ENCODE results near the gene ADAMTS7.
"Not testable (repeated sequence)": the region's sequence is repeated elsewhere in the genome, so short reads cannot be mapped to it uniquely, and the experiment has no call there.

The ADAMTS7 gene

GRCh38 chr15:78766041-78766440 lies 45.2 kb downstream of the ADAMTS7 start:
- DNase-seq, result no peak
- Histone ChIP-seq H3K14ac (ENCODE audit: low read length) (no peak overlapping the region), H3K18ac (ENCODE audit: low read length) (no peak overlapping the region), H3K4ac (ENCODE audit: low read depth, low read length) (no peak overlapping the region), H3K79me1 (ENCODE audit: low read length) (no peaks in the 10 kb centered on the region), H3K27ac (ENCODE audit: low read depth, low read length) (no peak overlapping the region), H3K4me3 (ENCODE audit: low read depth, low read length) (no peak overlapping the region), H4K91ac (ENCODE audit: low read depth, low read length) (no peak overlapping the region), H4K12ac (ENCODE audit: low read depth, low read length) (no peak overlapping the region), H2BK12ac (ENCODE audit: low read length) (no peak overlapping the region), H2AFZ (ENCODE audit: insufficient read depth, low read length, poor library complexity) (no peak overlapping the region), H4K8ac (ENCODE audit: low read depth, low read length) (no peak overlapping the region), H3K79me2 (ENCODE audit: control insufficient read depth, insufficient read depth, low read length, poor library complexity) (no peaks in the 10 kb centered on the region), H3K9ac (ENCODE audit: low read length) (no peak overlapping the region), H2AK5ac (ENCODE audit: low read length) (no peak overlapping the region), H3K27me3 (ENCODE audit: insufficient read depth, low read length) (no peaks in the 10 kb centered on the region), H3K9me3 (ENCODE audit: insufficient read depth, low read depth, low read length) (no peaks in the 10 kb centered on the region), H3K4me2 (ENCODE audit: low read length) (no peak overlapping the region), H3K4me1 (ENCODE audit: control insufficient read depth in 1 of 2, insufficient read depth in 2 of 2, low read length in 2 of 2) (no peaks in the 10 kb centered on the region), H2BK5ac (ENCODE audit: low read depth, low read length, poor library complexity) (no peak overlapping the region), H3K36me3 (ENCODE audit: control insufficient read depth in 1 of 2, insufficient read depth in 2 of 2, low read length in 2 of 2) (no peaks in the 10 kb centered on the region), H3K23ac (ENCODE audit: low read length) (no peak overlapping the region), H2BK120ac (ENCODE audit: insufficient read depth, low read length, poor library complexity) (no peak overlapping the region)
- no CpG with 5 or more reads among the region's 6 CpGs for WGBS (ENCODE audit: extremely low coverage, insufficient coverage, insufficient read length)

GRCh38 chr15:78765154-78765860 lies 46.0 kb downstream of the ADAMTS7 start:
- DNase-seq, result not testable (repeated sequence)

GRCh38 chr15:78764340-78765153 lies 46.7 kb downstream of the ADAMTS7 start:
- not testable (repeated sequence) for H3K36me3 ChIP-seq (ENCODE audit: control insufficient read depth in 1 of 2, insufficient read depth in 2 of 2, low read length in 2 of 2); H3K4me3 ChIP-seq (ENCODE audit: low read depth, low read length); H3K4ac ChIP-seq (ENCODE audit: low read depth, low read length); H3K79me2 ChIP-seq (ENCODE audit: control insufficient read depth, insufficient read depth, low read length, poor library complexity); H3K79me1 ChIP-seq (ENCODE audit: low read length); H4K12ac ChIP-seq (ENCODE audit: low read depth, low read length); H3K27ac ChIP-seq (ENCODE audit: low read depth, low read length); H3K14ac ChIP-seq (ENCODE audit: low read length); H3K9ac ChIP-seq (ENCODE audit: low read length); H2BK12ac ChIP-seq (ENCODE audit: low read length); H3K4me1 ChIP-seq (ENCODE audit: control insufficient read depth in 1 of 2, insufficient read depth in 2 of 2, low read length in 2 of 2); H3K18ac ChIP-seq (ENCODE audit: low read length); H3K4me2 ChIP-seq (ENCODE audit: low read length); DNase-seq; H2AFZ ChIP-seq (ENCODE audit: insufficient read depth, low read length, poor library complexity); H3K27me3 ChIP-seq (ENCODE audit: insufficient read depth, low read length); H4K91ac ChIP-seq (ENCODE audit: low read depth, low read length); H2AK5ac ChIP-seq (ENCODE audit: low read length); H2BK5ac ChIP-seq (ENCODE audit: low read depth, low read length, poor library complexity); H4K8ac ChIP-seq (ENCODE audit: low read depth, low read length); H2BK120ac ChIP-seq (ENCODE audit: insufficient read depth, low read length, poor library complexity); H3K23ac ChIP-seq (ENCODE audit: low read length); H3K9me3 ChIP-seq (ENCODE audit: insufficient read depth, low read depth, low read length)
- no CpG with 5 or more reads among the region's 28 CpGs for WGBS (ENCODE audit: extremely low coverage, insufficient coverage, insufficient read length)

More at GRCh38 chr15:78765154-78765860, 46.0 kb downstream of the ADAMTS7 start:
- not testable (repeated sequence) for H2BK5ac ChIP-seq (ENCODE audit: low read depth, low read length, poor library complexity); H3K23ac ChIP-seq (ENCODE audit: low read length); H4K8ac ChIP-seq (ENCODE audit: low read depth, low read length); H3K27ac ChIP-seq (ENCODE audit: low read depth, low read length); H3K79me1 ChIP-seq (ENCODE audit: low read length); H3K14ac ChIP-seq (ENCODE audit: low read length); H3K27me3 ChIP-seq (ENCODE audit: insufficient read depth, low read length); H3K18ac ChIP-seq (ENCODE audit: low read length); H3K36me3 ChIP-seq (ENCODE audit: control insufficient read depth in 1 of 2, insufficient read depth in 2 of 2, low read length in 2 of 2); H3K4me3 ChIP-seq (ENCODE audit: low read depth, low read length); H2BK12ac ChIP-seq (ENCODE audit: low read length); H4K12ac ChIP-seq (ENCODE audit: low read depth, low read length); H4K91ac ChIP-seq (ENCODE audit: low read depth, low read length); H3K4me2 ChIP-seq (ENCODE audit: low read length); H3K4me1 ChIP-seq (ENCODE audit: control insufficient read depth in 1 of 2, insufficient read depth in 2 of 2, low read length in 2 of 2); H3K9me3 ChIP-seq (ENCODE audit: insufficient read depth, low read depth, low read length); H2BK120ac ChIP-seq (ENCODE audit: insufficient read depth, low read length, poor library complexity); H3K9ac ChIP-seq (ENCODE audit: low read length); H3K4ac ChIP-seq (ENCODE audit: low read depth, low read length); H2AFZ ChIP-seq (ENCODE audit: insufficient read depth, low read length, poor library complexity); H3K79me2 ChIP-seq (ENCODE audit: control insufficient read depth, insufficient read depth, low read length, poor library complexity); H2AK5ac ChIP-seq (ENCODE audit: low read length)
- no CpG with 5 or more reads among the region's 18 CpGs for WGBS (ENCODE audit: extremely low coverage, insufficient coverage, insufficient read length)

GRCh38 chr15:78763796-78764241 lies 47.4 kb downstream of the ADAMTS7 start:
- no peaks in the 10 kb centered on the region for H3K4me1 ChIP-seq (ENCODE audit: control insufficient read depth in 1 of 2, insufficient read depth in 2 of 2, low read length in 2 of 2)
- H4K8ac ChIP-seq (ENCODE audit: low read depth, low read length), result no peak overlapping the region
- H3K27ac ChIP-seq (ENCODE audit: low read depth, low read length), result no peak overlapping the region
- no peaks in the 10 kb centered on the region for H3K9me3 ChIP-seq (ENCODE audit: insufficient read depth, low read depth, low read length)
- no peak overlapping the region for H2AK5ac ChIP-seq (ENCODE audit: low read length)
- H3K36me3 ChIP-seq (ENCODE audit: control insufficient read depth in 1 of 2, insufficient read depth in 2 of 2, low read length in 2 of 2), result no peaks in the 10 kb centered on the region
- H3K4me3 ChIP-seq (ENCODE audit: low read depth, low read length), result no peak overlapping the region
- H3K4me2 ChIP-seq (ENCODE audit: low read length), result no peak overlapping the region
- H3K4ac ChIP-seq (ENCODE audit: low read depth, low read length), result no peak overlapping the region
- no peaks in the 10 kb centered on the region for H3K79me2 ChIP-seq (ENCODE audit: control insufficient read depth, insufficient read depth, low read length, poor library complexity)
- no peak overlapping the region for H4K91ac ChIP-seq (ENCODE audit: low read depth, low read length)
- no peak overlapping the region for H4K12ac ChIP-seq (ENCODE audit: low read depth, low read length)
- H2BK12ac ChIP-seq (ENCODE audit: low read length), result no peak overlapping the region
- H3K14ac ChIP-seq (ENCODE audit: low read length), result no peak overlapping the region
- no peak overlapping the region for H2BK120ac ChIP-seq (ENCODE audit: insufficient read depth, low read length, poor library complexity)
- no peak overlapping the region for H3K23ac ChIP-seq (ENCODE audit: low read length)
- DNase-seq, result no peak
- H2BK5ac ChIP-seq (ENCODE audit: low read depth, low read length, poor library complexity), result no peak overlapping the region
- no peaks in the 10 kb centered on the region for H3K27me3 ChIP-seq (ENCODE audit: insufficient read depth, low read length)
- no CpG with 5 or more reads among the region's 26 CpGs for WGBS (ENCODE audit: extremely low coverage, insufficient coverage, insufficient read length)
- no peaks in the 10 kb centered on the region for H3K79me1 ChIP-seq (ENCODE audit: low read length)
- no peak overlapping the region for H2AFZ ChIP-seq (ENCODE audit: insufficient read depth, low read length, poor library complexity)
- H3K9ac ChIP-seq (ENCODE audit: low read length), result no peak overlapping the region
- H3K18ac ChIP-seq (ENCODE audit: low read length), result no peak overlapping the region
